IMR-90 (cell line): Measurements from ENCODE around the gene SLC24A3. TPM values are rescaled to one million over a fixed set of nuclear protein-coding genes. Genes with fewer than 3 reads are reported as not detected.

Experiments
- ATAC-seq: fragments of 200-7000 bp; cut with Tn5 transposase; 2 replicates; pipeline ENCODE4 v1.9.1; 2020; ENCODE audit warnings: low read depth, mild to moderate bottlenecking, moderate library complexity
- BruUV-seq: library from RNA; stranded (reverse); fragments of 400-500 nt; replicated peaks from 2 replicates; lab custom pipeline; 2021; lab: Mats Ljungman, UMichigan
- CTCF ChIA-PET: fragments of 300-600 bp; formaldehyde crosslinking; extraction: SDS; loops from one replicate; lab custom pipeline; 2021; ENCODE audit warnings: antibody characterized with exemption; lab: Yijun Ruan, JAX
- POLR2A ChIA-PET: fragments of 300-600 bp; sonication (Branson Sonifier 250); formaldehyde crosslinking; loops from one replicate; lab custom pipeline; 2022; ENCODE audit warnings: antibody characterized with exemption; ENCODE audit not compliant: unreplicated experiment; lab: Charles Lee
- DNase-seq: peaks from one replicate; pipeline ENCODE4 v3.0.0; 2013
- H2AFZ ChIP-seq: replicated peaks from 2 replicates; pipeline ENCODE3; 2013; ENCODE audit warnings: low read length, mild to moderate bottlenecking; ENCODE audit not compliant: poor library complexity
- H2AK5ac ChIP-seq: 2 replicates; pipeline ENCODE4 v1.6.1; 2013; ENCODE audit warnings: low read depth, low read length, inconsistent platforms
- H2AK9ac ChIP-seq: replicated peaks from 2 replicates; pipeline ENCODE3; 2013; ENCODE audit warnings: mild to moderate bottlenecking, low read depth, low read length, moderate library complexity; ENCODE audit not compliant: poor library complexity
- H2BK120ac ChIP-seq: 2 replicates; pipeline ENCODE4 v1.6.1; 2013; ENCODE audit warnings: low read depth, low read length, inconsistent platforms
- H2BK15ac ChIP-seq: 3 replicates; pipeline ENCODE4 v1.6.1; 2013; ENCODE audit warnings: low read depth, low read length, inconsistent platforms
- H2BK20ac ChIP-seq: 2 replicates; pipeline ENCODE4 v1.6.1; 2013; ENCODE audit warnings: low read depth, mild to moderate bottlenecking, inconsistent platforms, low read length, moderate library complexity
- H2BK5ac ChIP-seq: 2 replicates; pipeline ENCODE4 v1.6.1; 2013; ENCODE audit warnings: mild to moderate bottlenecking, low read depth, low read length, inconsistent platforms; ENCODE audit not compliant: poor library complexity, severe bottlenecking
- H3K14ac ChIP-seq: replicated peaks from 2 replicates; pipeline ENCODE4 v1.6.1; 2013; ENCODE audit warnings: low read depth, low read length, inconsistent platforms
- H3K18ac ChIP-seq: 2 replicates; pipeline ENCODE4 v1.6.1; 2013; ENCODE audit warnings: low read depth, low read length, control low read depth
- H3K23ac ChIP-seq: 2 replicates; pipeline ENCODE4 v1.6.1; 2013; ENCODE audit warnings: low read depth, low read length, inconsistent platforms
- H3K27ac ChIP-seq: 2 replicates; pipeline ENCODE4 v1.5.1; 2013; ENCODE audit warnings: mild to moderate bottlenecking, control low read depth, low read length; ENCODE audit not compliant: insufficient read depth
- H3K27me3 ChIP-seq: 2 replicates; pipeline ENCODE4 v1.6.1; 2013; ENCODE audit warnings: low read length; ENCODE audit not compliant: control insufficient read depth, insufficient read depth
- H3K36me3 ChIP-seq: 2 replicates; pipeline ENCODE4 v1.6.1; 2013; ENCODE audit warnings: low read length, mixed read lengths; ENCODE audit not compliant: control insufficient read depth, insufficient read depth
- H3K4ac ChIP-seq: 2 replicates; pipeline ENCODE4 v1.6.1; 2013; ENCODE audit warnings: low read depth, low read length, inconsistent platforms
- H3K4me1 ChIP-seq: 2 replicates; pipeline ENCODE4 v1.6.1; 2013; ENCODE audit warnings: low read length, mixed read lengths; ENCODE audit not compliant: control insufficient read depth, insufficient read depth
- H3K4me2 ChIP-seq: 2 replicates; pipeline ENCODE4 v1.6.1; 2013; ENCODE audit warnings: low read depth, mild to moderate bottlenecking, control low read depth, low read length, moderate library complexity
- H3K4me3 ChIP-seq: 2 replicates; pipeline ENCODE4 v1.5.1; 2013; ENCODE audit warnings: low read depth, mild to moderate bottlenecking, control low read depth, low read length, moderate library complexity; ENCODE audit not compliant: insufficient read depth
- H3K56ac ChIP-seq: 2 replicates; pipeline ENCODE4 v1.6.1; 2013; ENCODE audit warnings: low read length, inconsistent platforms; ENCODE audit not compliant: insufficient read depth; ENCODE audit errors: extremely low read depth
- H3K79me1 ChIP-seq, 2 experiments: 2 replicates each; pipeline ENCODE4 v1.6.1; 2013; ENCODE audit warnings: low read length in 2 of 2, inconsistent platforms in 1 of 2, low read depth in 1 of 2
- H3K9ac ChIP-seq: 2 replicates; pipeline ENCODE4 v1.6.1; 2013; ENCODE audit warnings: low read depth, low read length, control low read depth
- H3K9me1 ChIP-seq: 2 replicates; pipeline ENCODE4 v1.6.1; 2013; ENCODE audit warnings: low read length, inconsistent platforms; ENCODE audit not compliant: insufficient read depth
- H3K9me3 ChIP-seq: 2 replicates; pipeline ENCODE4 v1.6.1; 2013; ENCODE audit warnings: low read length; ENCODE audit not compliant: control insufficient read depth, insufficient read depth
- H4K20me1 ChIP-seq: 2 replicates; pipeline ENCODE4 v1.6.1; 2013; ENCODE audit warnings: low read length, inconsistent platforms; ENCODE audit not compliant: insufficient read depth
- H4K5ac ChIP-seq: 2 replicates; pipeline ENCODE4 v1.6.1; 2013; ENCODE audit warnings: mild to moderate bottlenecking, low read depth, low read length, control low read depth
- H4K8ac ChIP-seq, 2 experiments: 2 replicates each; pipeline ENCODE4 v1.6.1; 2013; ENCODE audit warnings: low read depth in 2 of 2, low read length in 2 of 2, control low read depth in 1 of 2, inconsistent platforms in 1 of 2
- H4K91ac ChIP-seq: 2 replicates; pipeline ENCODE4 v1.6.1; 2013; ENCODE audit warnings: low read depth, low read length, inconsistent platforms; ENCODE audit not compliant: insufficient read depth
- BHLHE40 ChIP-seq: fragments of 150-350 bp; IDR thresholded peaks from 2 replicates; pipeline ENCODE4 v1.6.1; 2016; ENCODE audit warnings: mild to moderate bottlenecking, low read depth, low read length
- CEBPB ChIP-seq: IDR thresholded peaks from 2 replicates; pipeline ENCODE4 v1.6.1; 2012; ENCODE audit warnings: low read depth, low read length, improper control_type of control experiment
- CHD1 ChIP-seq: IDR thresholded peaks from 2 replicates; pipeline ENCODE4 v1.6.1; 2012; ENCODE audit warnings: low read depth, low read length, improper control_type of control experiment
- CTCF ChIP-seq: conservative IDR thresholded peaks from 2 replicates; pipeline ENCODE4 v1.5.1; 2012; ENCODE audit warnings: mild to moderate bottlenecking, low read depth, low read length, improper control_type of control experiment
- ELK1 ChIP-seq: fragments of 150-350 bp; IDR thresholded peaks from 2 replicates; pipeline ENCODE4 v1.6.1; 2016; ENCODE audit warnings: low read depth, mild to moderate bottlenecking, low read length, moderate library complexity, borderline replicate concordance
- FOS ChIP-seq: fragments of 150-350 bp; IDR thresholded peaks from 2 replicates; pipeline ENCODE4 v1.6.1; 2016; ENCODE audit warnings: low read depth, low read length
- MAFK ChIP-seq: IDR thresholded peaks from 2 replicates; pipeline ENCODE4 v1.6.1; 2012; ENCODE audit warnings: low read depth, low read length, improper control_type of control experiment
- MAZ ChIP-seq: IDR thresholded peaks from 2 replicates; pipeline ENCODE4 v1.6.1; 2012; ENCODE audit warnings: low read depth, mild to moderate bottlenecking, low read length, improper control_type of control experiment, moderate library complexity, borderline replicate concordance
- MXI1 ChIP-seq: IDR thresholded peaks from 2 replicates; pipeline ENCODE4 v1.6.1; 2012; ENCODE audit warnings: low read depth, mild to moderate bottlenecking, low read length, moderate library complexity, borderline replicate concordance
- NFE2L2 ChIP-seq: fragments of 150-350 bp; IDR thresholded peaks from 2 replicates; pipeline ENCODE4 v1.6.1; 2016; ENCODE audit warnings: low read depth, mild to moderate bottlenecking, low read length
- POLR2A ChIP-seq: IDR thresholded peaks from 2 replicates; pipeline ENCODE4 v1.6.1; 2012; ENCODE audit warnings: mild to moderate bottlenecking, low read depth, low read length
- RAD21 ChIP-seq: IDR thresholded peaks from 2 replicates; pipeline ENCODE4 v1.6.1; 2012; ENCODE audit warnings: low read length, improper control_type of control experiment
- RCOR1 ChIP-seq: IDR thresholded peaks from 2 replicates; pipeline ENCODE4 v1.6.1; 2012; ENCODE audit warnings: mild to moderate bottlenecking, low read length, improper control_type of control experiment; ENCODE audit not compliant: insufficient replicate concordance
- RFX5 ChIP-seq: IDR thresholded peaks from 2 replicates; pipeline ENCODE4 v1.8.0; 2012; ENCODE audit warnings: low read depth, mild to moderate bottlenecking, low read length, moderate library complexity
- SMC3 ChIP-seq: fragments of 150-350 bp; IDR thresholded peaks from 2 replicates; pipeline ENCODE4 v1.6.1; 2016; ENCODE audit warnings: low read depth, mild to moderate bottlenecking, antibody characterized with exemption, low read length, moderate library complexity
- WGBS, 2 experiments: methylation state at CpG; one replicate each; pipeline versions ENCODE4 v1.1.5 to v1.1.7; 2013; ENCODE audit warnings: missing lambda C conversion rate in 2 of 2; ENCODE audit not compliant: insufficient read length in 1 of 2; ENCODE audit errors: extremely low coverage in 2 of 2; 5-methylcytosine and 5-hydroxymethylcytosine counted together
- dilution Hi-C: fragments of 300-500 bp; cut with HindIII; formaldehyde crosslinking; loops from one replicate; pipeline ENCODE4 v1.14.3; 2018; ENCODE audit warnings: low sequenced_read_pairs; ENCODE audit not compliant: unreplicated experiment
- in situ Hi-C: fragments of 300-500 bp; cut with MboI; formaldehyde crosslinking; loops from 3 replicates; pipeline ENCODE4 v1.14.3; 2019; ENCODE audit warnings: low sequenced_read_pairs, inconsistent platforms, mixed read lengths
- intact Hi-C: fragments of 100-400 bp; cut with micrococcal nuclease; formaldehyde crosslinking; loops from 2 replicates; pipeline ENCODE4 v1.10.0; 2022
- polyA plus RNA-seq, 3 experiments: library from polyadenylated mRNA; depleted of rRNA; stranded (reverse); fragments of >200 nt; gene quantifications; 2 replicates each; pipeline ENCODE4 v1.2.3, GENCODE V29; 2012; ENCODE audit warnings: low replicate concordance in 1 of 3
- total RNA-seq: library from RNA; depleted of rRNA; stranded (reverse); fragments of >200 nt; gene quantifications from 2 replicates; pipeline ENCODE4 v1.2.3, GENCODE V29; 2012
- TF ChIP-seq, protein P1 (sequence below): fragments of 150-350 bp; IDR thresholded peaks from 2 replicates; pipeline ENCODE4 v1.6.1; 2017; ENCODE audit warnings: mild to moderate bottlenecking, antibody characterized with exemption, low read length, low read depth

The SLC24A3 gene
- total and polyA plus RNA-seq, 2 of the 4 experiments (the other 2 are of a cell fraction) = not detected

DNA sequence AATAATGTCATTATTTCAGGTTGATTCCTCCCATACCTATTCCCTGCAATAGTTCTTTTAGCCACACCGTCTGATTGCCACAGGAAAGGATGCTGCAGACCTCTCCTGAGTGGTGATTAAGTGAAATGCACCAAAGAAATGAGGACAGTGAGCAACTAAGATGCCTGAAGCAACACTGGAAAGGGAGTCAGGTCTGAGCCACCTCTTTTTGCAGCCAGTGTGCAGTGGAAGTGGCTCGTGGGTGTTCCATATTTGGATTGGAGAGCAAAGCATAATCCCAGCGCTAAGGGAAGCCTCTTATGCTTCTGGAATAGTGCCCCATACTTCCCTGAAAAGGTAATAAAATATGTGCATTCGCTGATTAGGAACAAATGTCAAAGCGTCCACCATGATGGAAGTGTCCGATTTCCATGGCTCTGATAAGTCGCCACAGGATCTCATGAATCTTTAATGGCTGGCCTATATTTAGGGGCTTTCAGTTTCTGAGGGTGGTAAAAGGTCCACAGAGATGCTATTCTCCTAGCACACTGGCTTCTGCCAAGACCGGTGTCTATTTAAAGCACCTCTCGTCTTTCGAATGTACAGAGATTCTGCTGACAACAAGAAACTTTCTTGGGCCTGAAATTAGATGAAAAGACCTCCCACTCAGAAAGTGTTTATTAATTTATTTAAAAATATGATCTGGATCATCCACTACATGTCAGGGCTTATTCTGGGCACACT, 253.9 kb downstream of the SLC24A3 start:
- Histone ChIP-seq H3K9me1 (no peaks in the 10 kb centered on the region), H3K4me2 (no peak overlapping the region), H2BK120ac (no peak overlapping the region), H3K9ac (no peak overlapping the region), H4K5ac (no peak overlapping the region), H3K4ac (no peak overlapping the region), H2AK9ac (no peak overlapping the region), H4K8ac (no peak overlapping the region), H3K9me3 (no peaks in the 10 kb centered on the region), H3K56ac (no peak overlapping the region), H3K36me3 (no peaks in the 10 kb centered on the region), H2BK5ac (no peak overlapping the region), H3K4me3 (no peak overlapping the region), H4K20me1 (no peaks in the 10 kb centered on the region), H2AK5ac (no peak overlapping the region), H2BK15ac (no peak overlapping the region), H3K23ac (no peak overlapping the region), H3K14ac (no peak overlapping the region), H3K18ac (no peak overlapping the region), H3K27me3 (no peaks in the 10 kb centered on the region; the same call in 1 of the 2 replicates), H4K91ac (no peak overlapping the region), H3K4me1 (no peaks in the 10 kb centered on the region), H3K79me1 (no peaks in the 10 kb centered on the region), H2BK20ac (no peak overlapping the region), H2AFZ (no peak overlapping the region), H3K27ac (no peak overlapping the region)
- intact Hi-C loops (no loop called here), in situ Hi-C loops (no loop called here), dilution Hi-C loops (no loop called here)
- BruUV-seq = no TSS peak
- POLR2A ChIA-PET = no interaction called here
- DNase-seq (no peak), ATAC-seq (no peak)
- TF ChIP-seq CHD1 = no peak
- no peak for TF ChIP-seq RAD21
- TF ChIP-seq ELK1 = no peak
- no peak for TF ChIP-seq CTCF
- no peak for TF ChIP-seq NFE2L2
- TF ChIP-seq, protein P1, sequence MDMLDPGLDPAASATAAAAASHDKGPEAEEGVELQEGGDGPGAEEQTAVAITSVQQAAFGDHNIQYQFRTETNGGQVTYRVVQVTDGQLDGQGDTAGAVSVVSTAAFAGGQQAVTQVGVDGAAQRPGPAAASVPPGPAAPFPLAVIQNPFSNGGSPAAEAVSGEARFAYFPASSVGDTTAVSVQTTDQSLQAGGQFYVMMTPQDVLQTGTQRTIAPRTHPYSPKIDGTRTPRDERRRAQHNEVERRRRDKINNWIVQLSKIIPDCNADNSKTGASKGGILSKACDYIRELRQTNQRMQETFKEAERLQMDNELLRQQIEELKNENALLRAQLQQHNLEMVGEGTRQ = no peak
- no peak for TF ChIP-seq MAZ
- TF ChIP-seq RCOR1 = no peak
- no peak for TF ChIP-seq BHLHE40
- no peak for TF ChIP-seq MXI1
- no peak for TF ChIP-seq SMC3
- no peak for TF ChIP-seq RFX5
- TF ChIP-seq POLR2A = no peak
- no peak for TF ChIP-seq FOS
- no peak for TF ChIP-seq MAFK
- no peak for TF ChIP-seq CEBPB
- CTCF ChIA-PET = no interaction called here
- WGBS, 2 experiments = 52% methylated on average over 3 of the region's 10 CpGs; no CpG with 5 or more reads in 1 of the 2 experiments
